Keratinocyte (primary cell): ENCODE results near the gene CRACR2B. TPM values are rescaled to one million over a fixed set of nuclear protein-coding genes. Genes with fewer than 3 reads are reported as not detected.

Source experiments
- DNase-seq: peaks from one replicate; pipeline ENCODE4 v3.0.0-alpha.2; 2011; ENCODE audit warnings: low read depth, missing footprints, low spot score
- FAIRE-seq: peaks from 2 replicates; lab custom pipeline; 2011; peaks lifted over from hg19 to GRCh38; lab: Jason Lieb, UNC
- H2AFZ ChIP-seq: 2 replicates; pipeline ENCODE4 v1.6.0; 2012; ENCODE audit warnings: low read length, control low read depth, inconsistent platforms; ENCODE audit not compliant: control insufficient read depth
- H3K27ac ChIP-seq: 2 replicates; pipeline ENCODE4 v1.5.1; 2011; ENCODE audit warnings: low read length; ENCODE audit not compliant: control insufficient read depth, insufficient read depth
- H3K27me3 ChIP-seq: 3 replicates; pipeline ENCODE4 v1.6.0; 2011; ENCODE audit warnings: low read length; ENCODE audit not compliant: control insufficient read depth, insufficient read depth; ENCODE audit errors: extremely low read depth
- H3K36me3 ChIP-seq, 2 experiments: 2 replicates in 1 of 2; 3 replicates in 1 of 2; pipeline ENCODE4 v1.5.1; 2011; ENCODE audit warnings: low read length in 2 of 2, mild to moderate bottlenecking in 1 of 2; ENCODE audit not compliant: control insufficient read depth in 2 of 2, insufficient read depth in 2 of 2; ENCODE audit errors: extremely low read depth in 1 of 2
- H3K4me1 ChIP-seq: 3 replicates; pipeline ENCODE4 v1.5.1; 2011; ENCODE audit warnings: low read length; ENCODE audit not compliant: control insufficient read depth, insufficient read depth; ENCODE audit errors: extremely low read depth
- H3K4me2 ChIP-seq: 3 replicates; pipeline ENCODE4 v1.6.0; 2011; ENCODE audit warnings: low read depth, low read length; ENCODE audit not compliant: control insufficient read depth, insufficient read depth; ENCODE audit errors: extremely low read depth
- H3K4me3 ChIP-seq, 3 experiments: fragments of 200-600 bp in 1 of 3; sonication (generic) in 1 of 3; 2 replicates in 2 of 3; 3 replicates in 1 of 3; pipeline ENCODE4 v1.5.1; 2011 to 2016; ENCODE audit warnings: low read length in 3 of 3, mild to moderate bottlenecking in 3 of 3, control low read depth in 2 of 3, inconsistent platforms in 1 of 3, low read depth in 1 of 3, mixed read lengths in 1 of 3, mixed run types in 1 of 3, moderate library complexity in 1 of 3; ENCODE audit not compliant: control insufficient read depth in 2 of 3, insufficient read depth in 2 of 3; ENCODE audit errors: extremely low read depth in 1 of 3
- H3K79me2 ChIP-seq: 2 replicates; pipeline ENCODE4 v1.6.0; 2012; ENCODE audit warnings: low read length; ENCODE audit not compliant: control insufficient read depth, insufficient read depth
- H3K9ac ChIP-seq: 3 replicates; pipeline ENCODE4 v1.6.0; 2011; ENCODE audit warnings: low read length; ENCODE audit not compliant: control insufficient read depth, insufficient read depth; ENCODE audit errors: extremely low read depth
- H3K9me1 ChIP-seq: 3 replicates; pipeline ENCODE4 v1.6.0; 2011; ENCODE audit warnings: low read length; ENCODE audit not compliant: control insufficient read depth, insufficient read depth; ENCODE audit errors: extremely low read depth
- H3K9me3 ChIP-seq: 2 replicates; pipeline ENCODE4 v1.5.1; 2012; ENCODE audit warnings: low read depth, low read length; ENCODE audit not compliant: control insufficient read depth
- H4K20me1 ChIP-seq: 3 replicates; pipeline ENCODE4 v1.6.0; 2011; ENCODE audit warnings: low read length; ENCODE audit not compliant: control insufficient read depth, insufficient read depth; ENCODE audit errors: extremely low read depth
- CTCF ChIP-seq, 3 experiments: IDR thresholded peaks in 1 of 3; conservative IDR thresholded peaks in 1 of 3; optimal IDR thresholded peaks in 1 of 3; 2 replicates in 2 of 3; 3 replicates in 1 of 3; pipeline versions ENCODE3 to v1.5.1; 2011; ENCODE audit warnings: low read length in 3 of 3, mild to moderate bottlenecking in 3 of 3, moderate library complexity in 2 of 3, control low read depth in 1 of 3, inconsistent platforms in 1 of 3; ENCODE audit not compliant: insufficient read depth in 2 of 3; ENCODE audit errors: extremely low read depth in 1 of 3
- EZH2 ChIP-seq: IDR thresholded peaks from one replicate; pipeline ENCODE4 v1.6.1; 2012; ENCODE audit warnings: inconsistent platforms, mild to moderate bottlenecking, low read length, moderate library complexity
- dilution Hi-C: fragments of 300-500 bp; cut with MboI; formaldehyde crosslinking; loops from one replicate; pipeline ENCODE4 v1.7.0; 2020; ENCODE audit warnings: low sequenced_read_pairs; ENCODE audit not compliant: extremely low pct_ligation_motif_present
- polyA plus RNA-seq, 5 experiments: library from polyadenylated mRNA; depleted of rRNA in 3 of 5; stranded (reverse) in 3 of 5; stranded (forward) in 1 of 5; unstranded in 1 of 5; fragments of >200 nt; gene quantifications; 1 replicate in 1 of 5; 2 replicates in 3 of 5; 3 replicates in 1 of 5; pipeline versions ENCODE4 v1.2.1 to v1.2.3, GENCODE V29; 2011 to 2012; ENCODE audit warnings: missing spikeins in 2 of 5, low read depth in 1 of 5, low replicate concordance in 1 of 5

Gene CRACR2B
- polyA plus RNA-seq, 1 donor (not counting 4 experiments of a cell fraction or from before 2014, with no cell fraction given), result 0.17 TPM

- H2AFZ ChIP-seq, result no peak overlapping the region
- no peak overlapping the region for H3K4me3 ChIP-seq
- DNase-seq (no peak), FAIRE-seq (no peak)
- H3K9me1 ChIP-seq, result no peaks in the 10 kb centered on the region
- no peaks in the 10 kb centered on the region for H3K4me1 ChIP-seq
- H3K9me3 ChIP-seq, result no peaks in the 10 kb centered on the region
- no peaks in the 10 kb centered on the region for H4K20me1 ChIP-seq
- H3K9ac ChIP-seq, result no peak overlapping the region
- peaks cover 2% of the 10 kb centered on the region for H3K27me3 ChIP-seq
- dilution Hi-C loops, result no loop called here
- H3K27ac ChIP-seq, result no peak overlapping the region
- no peaks in the 10 kb centered on the region for H3K79me2 ChIP-seq
- H3K4me2 ChIP-seq, result no peak overlapping the region
- H3K36me3 ChIP-seq, result peaks cover 3 to 8% of the 10 kb centered on the region in 2 experiments
- TF ChIP-seq CTCF (optimal IDR thresholded peaks at IDR 0.05 in 1 of 3, IDR thresholded peaks at IDR 0.05 in 1 of 3, conservative IDR thresholded peaks at IDR 0.05 in 1 of 3; ENCODE audit: extremely low read depth in 1 of 3, insufficient read depth in 2 of 3, low read length in 3 of 3), result no peak
- no peak for TF ChIP-seq EZH2
These were observed 47.5 kb downstream of the CRACR2B start for GRCh38 chr11:875203-875602.

GRCh38 chr11:875769-876301 is 48.1 kb downstream of the CRACR2B start:
- peaks cover 3 to 8% of the 10 kb centered on the region in 2 experiments for H3K36me3 ChIP-seq
- H3K4me1 ChIP-seq, result no peaks in the 10 kb centered on the region
- H3K4me3 ChIP-seq, result no peak overlapping the region
- dilution Hi-C loops, result no loop called here
- no peaks in the 10 kb centered on the region for H3K79me2 ChIP-seq
- no peaks in the 10 kb centered on the region for H3K9me3 ChIP-seq
- peaks cover 2% of the 10 kb centered on the region for H3K27me3 ChIP-seq
- FAIRE-seq (no peak), DNase-seq (no peak)
- H3K9ac ChIP-seq, result no peak overlapping the region
- no peak for TF ChIP-seq CTCF (optimal IDR thresholded peaks at IDR 0.05 in 1 of 3, IDR thresholded peaks at IDR 0.05 in 1 of 3, conservative IDR thresholded peaks at IDR 0.05 in 1 of 3; ENCODE audit: extremely low read depth in 1 of 3, insufficient read depth in 2 of 3, low read length in 3 of 3)
- no peak for TF ChIP-seq EZH2
- H4K20me1 ChIP-seq, result no peaks in the 10 kb centered on the region
- no peak overlapping the region for H3K4me2 ChIP-seq
- H3K9me1 ChIP-seq, result no peaks in the 10 kb centered on the region
- no peak overlapping the region for H2AFZ ChIP-seq
- no peak overlapping the region for H3K27ac ChIP-seq
